HCT116 (cell line): ENCODE measurements around the gene ENTPD6. TPM values are rescaled to one million over a fixed set of nuclear protein-coding genes. Genes with fewer than 3 reads are reported as not detected.

Experiments used
- ATAC-seq: fragments of 200-7000 bp; cut with Tn5 transposase; 2 replicates; pipeline ENCODE4 v1.9.1; 2020; ENCODE audit warnings: mild to moderate bottlenecking, moderate library complexity
- BruUV-seq: library from RNA; stranded (reverse); fragments of 400-500 nt; replicated peaks from 2 replicates; lab custom pipeline; 2021; lab: Mats Ljungman, UMichigan
- CTCF ChIA-PET: fragments of 300-600 bp; sonication (Branson Sonifier 250); formaldehyde crosslinking; loops from one replicate; lab custom pipeline; 2021; ENCODE audit warnings: antibody characterized with exemption; lab: Charles Lee
- POLR2A ChIA-PET: fragments of 300-600, 350-600 bp; sonication (Branson Sonifier 250); formaldehyde crosslinking; loops from one replicate; lab custom pipeline; 2021; ENCODE audit warnings: antibody characterized with exemption; lab: Charles Lee
- RAD21 ChIA-PET, 2 experiments: fragments of 300-600 bp; sonication (Branson Sonifier 250); formaldehyde crosslinking; loops; one replicate each; lab custom pipeline; 2023; ENCODE audit warnings: low total read pairs in 2 of 2; ENCODE audit not compliant: uncharacterized antibody in 2 of 2, unreplicated experiment in 2 of 2, low non-redundant PET in 1 of 2; lab: Charles Lee
- DNase-seq: peaks from one replicate; pipeline ENCODE4 v3.0.0-alpha.2; 2010; ENCODE audit warnings: low read depth, low spot score
- H2AFZ ChIP-seq: fragments of 200-600 bp; shearing (Covaris generic), sonication (generic); 2 replicates; pipeline ENCODE4 v1.6.1; 2017; ENCODE audit warnings: low read depth, mixed run types, mixed read lengths, antibody characterized with exemption, low read length; ENCODE audit not compliant: poor library complexity, severe bottlenecking
- H3K27ac ChIP-seq: 2 replicates; pipeline ENCODE4 v1.5.1; 2012; ENCODE audit warnings: low read depth, low read length
- H3K27me3 ChIP-seq: fragments of 200-600 bp; sonication (generic); 2 replicates; pipeline ENCODE4 v1.6.1; 2016; ENCODE audit warnings: mixed run types, low read length, mixed read lengths; ENCODE audit not compliant: insufficient read depth
- H3K36me3 ChIP-seq, 2 experiments: fragments of 200-500 bp in 1 of 2; fragments of 200-600 bp in 1 of 2; sonication (Bioruptor generic) in 1 of 2; sonication (generic) in 1 of 2; 2 replicates each; pipeline versions ENCODE4 v1.5.1 to v1.6.1; 2014 to 2016; ENCODE audit warnings: low read length in 2 of 2, inconsistent platforms in 1 of 2, mixed read lengths in 1 of 2, mixed run types in 1 of 2; ENCODE audit not compliant: insufficient read depth in 2 of 2, control insufficient read depth in 1 of 2
- H3K4me1 ChIP-seq, 2 experiments: fragments of 200-600 bp in 1 of 2; sonication (generic) in 1 of 2; 2 replicates each; pipeline versions ENCODE4 v1.5.1 to v1.6.1; 2012 to 2017; ENCODE audit warnings: low read length in 2 of 2, inconsistent platforms in 1 of 2, mild to moderate bottlenecking in 1 of 2, mixed read lengths in 1 of 2, mixed run types in 1 of 2, moderate library complexity in 1 of 2; ENCODE audit not compliant: insufficient read depth in 2 of 2, control insufficient read depth in 1 of 2
- H3K4me2 ChIP-seq: fragments of 200-600 bp; sonication (generic); 2 replicates; pipeline ENCODE4 v1.6.1; 2017; ENCODE audit warnings: mixed run types, low read length, mixed read lengths
- H3K4me3 ChIP-seq, 2 experiments: fragments of 200-600 bp in 1 of 2; sonication (generic) in 1 of 2; replicated peaks in 1 of 2; 2 replicates each; pipeline ENCODE4 v1.5.1; 2011 to 2016; ENCODE audit warnings: low read length in 2 of 2, control low read depth in 1 of 2, low read depth in 1 of 2, mild to moderate bottlenecking in 1 of 2, mixed read lengths in 1 of 2, mixed run types in 1 of 2
- H3K79me2 ChIP-seq: fragments of 200-600 bp; sonication (generic); 2 replicates; pipeline ENCODE4 v1.6.1; 2017; ENCODE audit warnings: mild to moderate bottlenecking, mixed run types, low read length, moderate library complexity, mixed read lengths; ENCODE audit not compliant: insufficient read depth
- H3K9ac ChIP-seq: fragments of 200-600 bp; sonication (generic); 2 replicates; pipeline ENCODE4 v1.6.1; 2016; ENCODE audit warnings: low read length, mixed read lengths
- H3K9me2 ChIP-seq: fragments of 200-600 bp; sonication (generic), shearing (Covaris generic); 2 replicates; pipeline ENCODE4 v1.6.1; 2017; ENCODE audit warnings: mixed run types, mild to moderate bottlenecking, moderate library complexity; ENCODE audit not compliant: insufficient read depth
- H3K9me3 ChIP-seq, 2 experiments: fragments of 200-500 bp in 1 of 2; fragments of 200-600 bp in 1 of 2; sonication (Bioruptor generic) in 1 of 2; sonication (generic) in 1 of 2; 2 replicates each; pipeline ENCODE4 v1.6.1; 2014 to 2017; ENCODE audit warnings: low read length in 2 of 2, mixed read lengths in 2 of 2, inconsistent platforms in 1 of 2, low read depth in 1 of 2, mild to moderate bottlenecking in 1 of 2, mixed run types in 1 of 2, moderate library complexity in 1 of 2; ENCODE audit not compliant: control insufficient read depth in 1 of 2, insufficient read depth in 1 of 2
- H4K20me1 ChIP-seq: fragments of 200-600 bp; sonication (generic), shearing (Covaris generic); 2 replicates; pipeline ENCODE4 v1.6.1; 2017; ENCODE audit warnings: mixed run types, mild to moderate bottlenecking, moderate library complexity; ENCODE audit not compliant: insufficient read depth
- ATF3 ChIP-seq: IDR thresholded peaks from 2 replicates; pipeline ENCODE4 v1.6.1; 2012
- CBX3 ChIP-seq: IDR thresholded peaks from 2 replicates; pipeline ENCODE4 v1.6.1; 2012; ENCODE audit warnings: low read depth
- EGR1 ChIP-seq: IDR thresholded peaks from 2 replicates; pipeline ENCODE4 v1.6.1; 2012; ENCODE audit warnings: low read depth
- ELF1 ChIP-seq: IDR thresholded peaks from 2 replicates; pipeline ENCODE4 v1.6.1; 2012; ENCODE audit warnings: low read depth, borderline replicate concordance
- EZH2phosphoT487 ChIP-seq: fragments of 200-600 bp; IDR thresholded peaks from 2 replicates; pipeline ENCODE4 v1.6.1; 2018; ENCODE audit warnings: antibody characterized with exemption, borderline replicate concordance
- SP1 ChIP-seq: IDR thresholded peaks from 2 replicates; pipeline ENCODE4 v1.6.1; 2012; ENCODE audit warnings: low read depth
- ZBTB33 ChIP-seq: IDR thresholded peaks from 2 replicates; pipeline ENCODE4 v1.6.1; 2011; ENCODE audit warnings: mild to moderate bottlenecking, low read length, moderate library complexity; ENCODE audit not compliant: insufficient replicate concordance; ENCODE audit errors: extremely low read depth
- intact Hi-C: fragments of 100-400 bp; cut with micrococcal nuclease; formaldehyde crosslinking; loops from 2 replicates; pipeline ENCODE4 v1.10.0; 2022
- total RNA-seq: library from RNA; stranded (reverse); gene quantifications from one replicate; pipeline ENCODE4 v1.2.1, GENCODE V29; 2021; ENCODE audit not compliant: unreplicated experiment

ENTPD6 gene
- total RNA-seq, 1 experiment from 2014 or later: 89.2 TPM

GRCh38 chr20:25198663-25199383 is 3.3 kb downstream of the ENTPD6 start:
- Histone ChIP-seq H3K27ac (no peak overlapping the region), H3K79me2 (peaks cover 76% of the 10 kb centered on the region), H3K4me2 (no peak overlapping the region), H3K27me3 (no peaks in the 10 kb centered on the region), H3K9me3 (no peaks in the 10 kb centered on the region), H2AFZ (no peak overlapping the region), H3K36me3 (no peaks in the 10 kb centered on the region), H3K9ac (no peak overlapping the region), H3K9me2 (no peaks in the 10 kb centered on the region), H3K4me1 (peaks cover 9 to 25% of the 10 kb centered on the region in 2 experiments; a peak in 3 of 4 replicates), H3K4me3 (no peak overlapping the region), H4K20me1 (no peaks in the 10 kb centered on the region)
- TF ChIP-seq SP1 (no peak), EZH2phosphoT487 (no peak), ELF1 (no peak), ATF3 (no peak), CBX3 (no peak), EGR1 (no peak), ZBTB33 (no peak)
- RAD21 ChIA-PET: no interaction called here
- CTCF ChIA-PET: no interaction called here
- no peak for DNase-seq
- no TSS peak for BruUV-seq
- POLR2A ChIA-PET: no interaction called here
- no peak for ATAC-seq
- intact Hi-C loops: loop anchor here (5.0 to 10.0 kb wide), 2 partner anchors 207 to 1564 kb away; partner anchors contain the start of genes APMAP and CST3
